H1 (cell line): ENCODE results near the gene MTAP. TPM values are rescaled to one million over a fixed set of nuclear protein-coding genes. Genes with fewer than 3 reads are reported as not detected.

Source experiments
- CBX5 ChIP-seq: fragments of 300-800, 300-1000 bp; sonication (generic); IDR thresholded peaks from 2 replicates; pipeline ENCODE4 v1.7.1; 2016; ENCODE audit warnings: antibody characterized with exemption, low read length, low read depth
- CHD2 ChIP-seq: IDR thresholded peaks from 2 replicates; pipeline ENCODE4 v1.6.1; 2012; ENCODE audit warnings: low read length, improper control_type of control experiment
- CHD7 ChIP-seq: fragments of 300-600 bp; sonication (generic); IDR thresholded peaks from 2 replicates; pipeline ENCODE4 v1.7.1; 2012; ENCODE audit warnings: low read length, moderate library complexity, mild to moderate bottlenecking, inconsistent platforms; ENCODE audit not compliant: insufficient replicate concordance
- EZH2 ChIP-seq: fragments of 200-600 bp; sonication (generic); IDR thresholded peaks from 2 replicates; pipeline ENCODE4 v1.7.1; 2012; ENCODE audit warnings: low read depth, mild to moderate bottlenecking, moderate library complexity, low read length, inconsistent platforms; ENCODE audit not compliant: severe bottlenecking
- JUN ChIP-seq: IDR thresholded peaks from 2 replicates; pipeline ENCODE4 v1.6.1; 2011; ENCODE audit warnings: low read depth, mild to moderate bottlenecking, improper control_type of control experiment, low read length
- SRF ChIP-seq: IDR thresholded peaks from 2 replicates; pipeline ENCODE4 v1.6.1; 2011; ENCODE audit warnings: mild to moderate bottlenecking, low read depth, low read length, moderate library complexity
- polyA plus RNA-seq, 7 experiments: library from polyadenylated mRNA; depleted of rRNA in 3 of 7; stranded (reverse) in 5 of 7; unstranded in 2 of 7; fragments of >200 nt in 5 of 7; fragments of 200-250 nt in 2 of 7; gene quantifications; 1 replicate in 5 of 7; 2 replicates in 1 of 7; 4 replicates in 1 of 7; pipeline versions ENCODE4 v1.2.1 to v1.2.3, GENCODE V29; 2011 to 2013; ENCODE audit warnings: missing spikeins in 2 of 7, mixed read lengths in 2 of 7
- total RNA-seq: library from RNA; stranded (reverse); fragmentation: NEBNext Ultra II Directional; extraction: Animal tissue kit (Norgen Biotek cat#: 25700); gene quantifications from 2 replicates; pipeline ENCODE4 v1.2.1, GENCODE V29; 2021

The MTAP gene
- total and polyA plus RNA-seq, 2 of the 8 experiments (the other 6 are each of a cell fraction or from before 2014, with no cell fraction given), result 16.4 to 100 TPM

- no peak for TF ChIP-seq CHD7
- TF ChIP-seq CHD2, result no peak
- no peak for TF ChIP-seq JUN
- TF ChIP-seq CBX5, result no peak
- TF ChIP-seq SRF, result no peak
- no peak for TF ChIP-seq EZH2
These were observed 20.8 kb upstream of the MTAP start (continued) for GRCh38 chr9:21781656-21782055.
